GM23248 (cell line): Measurements from ENCODE around the gene CCDC197. TPM values are rescaled to one million over a fixed set of nuclear protein-coding genes. Genes with fewer than 3 reads are reported as not detected.

Experiments used
- DNase-seq: peaks from one replicate; pipeline ENCODE4 v3.0.0-alpha.2; 2015
- H2AFZ ChIP-seq: fragments of 200-600 bp; sonication (generic); 2 replicates; pipeline ENCODE4 v1.6.1; 2016; ENCODE audit warnings: antibody characterized with exemption
- H3F3A ChIP-seq: fragments of 200-600 bp; sonication (generic); 2 replicates; pipeline ENCODE4 v1.6.1; 2016; ENCODE audit warnings: mild to moderate bottlenecking, antibody characterized with exemption, mixed run types; ENCODE audit not compliant: insufficient read depth
- H3K27ac ChIP-seq: fragments of 200-600 bp; sonication (generic); 2 replicates; pipeline ENCODE4 v1.5.1; 2016; ENCODE audit warnings: mild to moderate bottlenecking
- H3K27me3 ChIP-seq: fragments of 200-600 bp; sonication (generic); replicated peaks from 2 replicates; pipeline ENCODE4 v1.6.1; 2016; ENCODE audit warnings: mild to moderate bottlenecking; ENCODE audit not compliant: insufficient read depth
- H3K36me3 ChIP-seq: fragments of 200-600 bp; sonication (generic); 2 replicates; pipeline ENCODE4 v1.6.1; 2016; ENCODE audit warnings: low read depth, mild to moderate bottlenecking
- H3K4me1 ChIP-seq: fragments of 200-600 bp; sonication (generic); 2 replicates; pipeline ENCODE4 v1.6.1; 2016; ENCODE audit warnings: mild to moderate bottlenecking; ENCODE audit not compliant: insufficient read depth
- H3K4me2 ChIP-seq: fragments of 200-600 bp; sonication (generic); one replicate; pipeline ENCODE4 v1.6.1; 2016; ENCODE audit warnings: mild to moderate bottlenecking; ENCODE audit not compliant: unreplicated experiment
- H3K4me3 ChIP-seq: fragments of 200-600 bp; sonication (generic); 2 replicates; pipeline ENCODE4 v1.5.1; 2016; ENCODE audit warnings: mild to moderate bottlenecking
- H3K79me2 ChIP-seq: fragments of 200-600 bp; sonication (generic); 2 replicates; pipeline ENCODE4 v1.6.1; 2016; ENCODE audit warnings: mild to moderate bottlenecking; ENCODE audit not compliant: insufficient read depth
- H3K9ac ChIP-seq: fragments of 200-600 bp; sonication (generic); 2 replicates; pipeline ENCODE4 v1.6.1; 2016; ENCODE audit warnings: mild to moderate bottlenecking
- H3K9me2 ChIP-seq: fragments of 200-600 bp; sonication (generic); 2 replicates; pipeline ENCODE4 v1.6.1; 2016; ENCODE audit warnings: mixed run types, mild to moderate bottlenecking, moderate library complexity; ENCODE audit not compliant: insufficient read depth
- H3K9me3 ChIP-seq: fragments of 200-600 bp; sonication (generic); one replicate; pipeline ENCODE4 v1.6.1; 2017; ENCODE audit warnings: low read depth
- H4K20me1 ChIP-seq: fragments of 200-600 bp; sonication (generic); 2 replicates; pipeline ENCODE4 v1.6.0; 2016; ENCODE audit not compliant: insufficient read depth
- EZH2 ChIP-seq: fragments of 200-600 bp; sonication (generic); IDR thresholded peaks from 2 replicates; pipeline ENCODE4 v1.6.1; 2018; ENCODE audit warnings: antibody characterized with exemption, mild to moderate bottlenecking; ENCODE audit not compliant: insufficient read depth, poor library complexity, severe bottlenecking
- EZH2phosphoT487 ChIP-seq: fragments of 200-600 bp; sonication (generic); IDR thresholded peaks from 2 replicates; pipeline ENCODE4 v1.6.1; 2018; ENCODE audit warnings: antibody characterized with exemption, moderate library complexity, mild to moderate bottlenecking, low read depth; ENCODE audit not compliant: insufficient read depth
- WGBS, 2 experiments: methylation state at CpG; one replicate each; pipeline ENCODE4 v1.1.6; 2015 to 2017; ENCODE audit warnings: low lambda C conversion rate in 2 of 2, low coverage in 1 of 2; ENCODE audit errors: missing lambda C conversion rate in 2 of 2; 5-methylcytosine and 5-hydroxymethylcytosine counted together
- in situ Hi-C: fragments of 300-500 bp; cut with MboI; formaldehyde crosslinking; loops from 2 replicates; pipeline ENCODE4 v1.15.0; 2020
- polyA plus RNA-seq: library from polyadenylated mRNA; unstranded; fragments of >200 nt; fragmentation: Nextera tagmentation; extraction: Ambion mirVana; gene quantifications from 2 replicates; pipeline ENCODE4 v1.2.1, GENCODE V29; 2016
- total RNA-seq: library from RNA; depleted of rRNA; stranded (reverse); fragments of >200 nt; shearing (Covaris generic); gene quantifications from 2 replicates; pipeline ENCODE4 v1.2.3, GENCODE V29; 2014

The CCDC197 gene
- total and polyA plus RNA-seq, 2 experiments from 2014 or later: not detected

DNA sequence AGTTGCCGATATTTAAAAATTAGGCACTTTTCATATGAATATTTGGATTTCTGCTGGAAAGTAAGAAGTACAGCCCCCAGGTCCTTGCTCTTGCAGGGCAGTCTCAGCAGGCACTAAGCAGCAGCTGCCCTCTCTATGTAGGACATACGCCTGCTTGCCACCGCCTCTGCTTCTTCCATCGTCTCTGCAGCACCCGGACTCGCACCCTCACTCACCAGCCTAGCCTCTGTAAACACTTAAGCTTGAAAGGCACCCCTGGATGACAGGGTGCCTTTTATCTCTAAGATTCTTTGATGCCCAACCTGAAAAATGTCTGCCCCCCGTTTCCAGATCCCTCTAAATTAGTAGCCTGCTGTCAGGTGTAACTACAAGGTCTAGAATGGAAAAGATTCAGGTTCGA lies 48.0 kb downstream of the CCDC197 start:
- TF ChIP-seq EZH2phosphoT487 (no peak), EZH2 (no peak)
- no peak for DNase-seq
- Histone ChIP-seq H3K79me2 (no peaks in the 10 kb centered on the region), H3K27me3 (no peaks in the 10 kb centered on the region), H3K36me3 (peaks cover 14% of the 10 kb centered on the region; the same call in 1 of the 2 replicates), H4K20me1 (no peaks in the 10 kb centered on the region), H3K4me2 (no peak overlapping the region), H3K9me3 (no peaks in the 10 kb centered on the region), H3K4me3 (no peak overlapping the region), H3F3A (no peaks in the 10 kb centered on the region; the same call in 1 of the 2 replicates), H3K9ac (no peak overlapping the region), H3K4me1 (peaks cover 5% of the 10 kb centered on the region; the same call in 1 of the 2 replicates), H2AFZ (no peak overlapping the region), H3K9me2 (no peaks in the 10 kb centered on the region), H3K27ac (no peak overlapping the region)
- in situ Hi-C loops: no loop called here
- WGBS, 2 experiments: 93 to 96% methylated on average over 8 of the region's 8 CpGs

DNA sequence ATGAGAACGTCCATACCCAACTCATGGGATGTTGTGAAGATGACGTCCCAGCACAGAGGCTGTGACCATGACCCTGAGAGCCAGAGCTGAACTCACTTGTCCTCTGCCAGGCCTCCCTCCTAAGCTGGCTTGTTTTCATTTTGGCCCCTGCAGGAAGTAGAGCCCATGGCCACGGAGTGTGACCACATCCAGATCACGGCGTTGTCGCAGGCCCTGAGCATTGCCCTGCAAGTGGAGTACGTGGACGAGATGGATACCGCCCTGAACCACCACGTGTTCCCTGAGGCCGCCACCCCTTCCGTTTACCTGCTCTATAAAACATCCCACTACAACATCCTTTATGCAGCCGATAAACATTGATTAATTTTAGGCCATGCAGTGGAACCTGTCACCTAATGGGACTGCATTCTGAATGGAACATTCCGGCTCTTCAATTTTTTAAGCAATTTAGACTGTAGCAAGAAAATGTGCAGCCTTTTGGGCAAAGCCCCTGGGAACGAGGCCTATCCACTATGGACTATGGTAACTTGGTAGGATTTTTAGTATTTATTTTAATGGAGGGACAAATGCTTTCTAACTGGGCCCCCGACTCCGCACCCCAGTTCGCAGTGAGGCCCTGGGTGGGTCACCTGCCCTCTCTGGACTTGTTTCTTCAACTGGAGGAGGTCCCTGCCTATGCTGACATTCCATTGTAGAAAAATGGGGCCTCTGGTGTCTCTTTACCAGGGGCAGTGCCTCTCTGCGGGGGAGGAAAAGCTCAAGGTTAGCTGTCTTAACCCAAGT lies 48.7 kb downstream of the CCDC197 start:
- Histone ChIP-seq H3K4me2 (no peak overlapping the region), H3K4me1 (peaks cover 5% of the 10 kb centered on the region; the same call in 1 of the 2 replicates), H3K79me2 (no peaks in the 10 kb centered on the region), H3K27ac (no peak overlapping the region), H3K9me3 (no peaks in the 10 kb centered on the region), H3K9ac (no peak overlapping the region), H3F3A (no peaks in the 10 kb centered on the region; the same call in 1 of the 2 replicates), H3K9me2 (no peaks in the 10 kb centered on the region), H3K36me3 (peaks cover 20% of the 10 kb centered on the region; the same call in 1 of the 2 replicates), H4K20me1 (no peaks in the 10 kb centered on the region), H3K27me3 (no peaks in the 10 kb centered on the region), H2AFZ (no peak overlapping the region), H3K4me3 (no peak overlapping the region)
- TF ChIP-seq EZH2phosphoT487: no peak
- TF ChIP-seq EZH2: no peak
- DNase-seq: no peak
- in situ Hi-C loops: no loop called here
- 93% methylated on average over 19 of the region's 19 CpGs for WGBS, 2 experiments

DNA sequence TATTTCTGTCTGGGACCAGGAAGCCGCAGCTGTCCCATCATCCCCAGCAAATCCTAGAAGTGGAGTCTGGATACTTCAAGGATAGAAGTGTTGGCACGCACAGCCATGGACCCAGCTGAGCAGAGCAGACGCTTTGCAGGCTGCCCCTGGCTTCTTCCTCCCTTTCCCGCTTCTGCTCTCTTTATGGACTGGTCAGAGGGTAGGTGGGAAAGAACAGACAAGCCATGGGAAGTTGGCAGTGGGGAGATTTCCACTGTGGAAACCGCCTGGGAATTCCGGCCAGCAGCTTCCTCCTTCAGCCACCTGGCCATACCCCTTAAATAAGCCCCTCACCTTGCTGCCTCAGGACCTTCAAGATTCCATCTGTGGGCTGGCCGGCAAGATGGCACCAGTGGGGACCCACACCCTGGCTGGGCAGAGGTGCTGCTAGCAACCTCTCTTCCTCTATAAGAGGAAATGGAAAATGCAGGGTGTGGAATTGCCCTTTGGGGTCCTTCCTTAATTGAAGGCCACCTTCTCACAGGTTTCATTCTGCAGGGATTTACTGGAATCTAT lies 49.7 kb downstream of the CCDC197 start:
- in situ Hi-C loops: no loop called here
- no peak overlapping the region for H3K9ac ChIP-seq
- no peaks in the 10 kb centered on the region for H3K79me2 ChIP-seq
- H3K27ac ChIP-seq: no peak overlapping the region
- H3K4me1 ChIP-seq: peaks cover 1% of the 10 kb centered on the region; the same call in 1 of the 2 replicates
- H3K9me2 ChIP-seq: no peaks in the 10 kb centered on the region
- H3K27me3 ChIP-seq: no peaks in the 10 kb centered on the region
- H3K4me3 ChIP-seq: no peak overlapping the region
- H4K20me1 ChIP-seq: no peaks in the 10 kb centered on the region
- WGBS, 2 experiments: 86 to 93% methylated on average over 6 to 7 of the region's 7 CpGs
- H3K36me3 ChIP-seq: peaks cover 29% of the 10 kb centered on the region; the same call in 1 of the 2 replicates
- no peaks in the 10 kb centered on the region; the same call in 1 of the 2 replicates for H3F3A ChIP-seq
- H3K9me3 ChIP-seq: no peaks in the 10 kb centered on the region
- TF ChIP-seq EZH2 (no peak), EZH2phosphoT487 (no peak)
- no peak for DNase-seq
- no peak overlapping the region for H2AFZ ChIP-seq
- no peak overlapping the region for H3K4me2 ChIP-seq

DNA sequence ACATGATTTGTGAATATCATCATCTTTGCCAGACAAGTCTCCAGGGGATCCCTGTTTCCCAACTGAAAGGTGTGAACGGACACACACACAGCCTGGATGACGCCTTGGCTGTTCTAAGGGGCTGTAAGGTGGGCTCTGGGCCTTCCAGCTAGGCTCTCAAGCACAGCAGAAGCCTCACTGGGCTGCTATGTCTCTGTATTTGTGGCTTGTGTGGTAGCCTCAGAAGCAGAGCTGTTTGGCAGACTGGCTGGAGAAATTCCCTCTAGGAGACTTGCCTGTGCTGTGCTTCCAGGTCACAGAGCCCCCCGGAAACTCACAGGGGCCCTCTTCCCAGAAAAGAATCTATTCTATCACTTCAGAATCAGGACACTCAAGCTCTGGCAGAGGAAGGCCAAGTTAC lies 50.5 kb downstream of the CCDC197 start:
- H3K79me2 ChIP-seq: no peaks in the 10 kb centered on the region
- H2AFZ ChIP-seq: no peak overlapping the region
- no peaks in the 10 kb centered on the region; the same call in 1 of the 2 replicates for H3F3A ChIP-seq
- TF ChIP-seq EZH2phosphoT487 (no peak), EZH2 (no peak)
- H3K27ac ChIP-seq: no peak overlapping the region
- no peak overlapping the region for H3K4me3 ChIP-seq
- H4K20me1 ChIP-seq: no peaks in the 10 kb centered on the region
- WGBS, 2 experiments: 96 to 98% methylated on average over 3 of the region's 3 CpGs
- no peaks in the 10 kb centered on the region for H3K27me3 ChIP-seq
- DNase-seq: no peak
- H3K36me3 ChIP-seq: peaks cover 29% of the 10 kb centered on the region; the same call in 1 of the 2 replicates
- in situ Hi-C loops: no loop called here
- no peaks in the 10 kb centered on the region for H3K4me1 ChIP-seq
- no peak overlapping the region for H3K9ac ChIP-seq
- H3K4me2 ChIP-seq: no peak overlapping the region
- no peaks in the 10 kb centered on the region for H3K9me3 ChIP-seq
- no peaks in the 10 kb centered on the region for H3K9me2 ChIP-seq
